Activated CD8-positive, alpha-beta memory T cell treated with anti-CD3 and anti-CD28 coated beads, Interleukin-2, amount 50 U/mL, for 4 hours (primary cell): ENCODE data around the gene TNIP1.

Source experiments
- DNase-seq: peaks from one replicate; pipeline ENCODE4 v3.0.0-alpha.2; 2020

TNIP1 gene

GRCh38 chr5:150989695-150990094 lies 91.1 kb downstream of the TNIP1 start:
- no peak for DNase-seq

- no peak for DNase-seq
Measured at GRCh38 chr5:150987746-150988145, 93.1 kb downstream of the TNIP1 start.
